HepG2 (cell line): ENCODE results near the gene IRS1. TPM values are rescaled to one million over a fixed set of nuclear protein-coding genes. Genes with fewer than 3 reads are reported as not detected.

Experiments used
- AFF4 ChIP-seq: sonication (generic); formaldehyde crosslinking; IDR thresholded peaks from 2 replicates; pipeline ENCODE4 v1.4.0; 2020; ENCODE audit warnings: missing genetic modification reagents
- ATF1 ChIP-seq: IDR thresholded peaks from 2 replicates; pipeline ENCODE4 v1.6.1; 2016; ENCODE audit warnings: mild to moderate bottlenecking, control low read depth
- ATM ChIP-seq: fragments of 450-650 bp; IDR thresholded peaks from 2 replicates; pipeline ENCODE4 v1.7.1; 2017; ENCODE audit warnings: mild to moderate bottlenecking, borderline replicate concordance
- BRD4 ChIP-seq: sonication (generic); formaldehyde crosslinking; IDR thresholded peaks from 2 replicates; pipeline ENCODE4 v1.4.0; 2020; ENCODE audit warnings: missing genetic modification reagents
- CREM ChIP-seq, 2 experiments: sonication (generic) in 1 of 2; formaldehyde crosslinking in 1 of 2; IDR thresholded peaks; 2 replicates each; pipeline versions ENCODE4 v1.4.0 to v1.6.1; 2016 to 2020; ENCODE audit warnings: antibody characterized with exemption in 1 of 2, mild to moderate bottlenecking in 1 of 2, missing genetic modification reagents in 1 of 2
- EHMT2 ChIP-seq: fragments of 200-600 bp; sonication (generic); IDR thresholded peaks from 2 replicates; pipeline ENCODE4 v1.7.0; 2017; ENCODE audit warnings: antibody characterized with exemption, low read depth, low read length, borderline replicate concordance
- GMEB1 ChIP-seq: sonication (generic); formaldehyde crosslinking; IDR thresholded peaks from 2 replicates; pipeline ENCODE4 v1.5.1; 2020; ENCODE audit warnings: missing genetic modification reagents, mild to moderate bottlenecking, borderline replicate concordance
- PHF8 ChIP-seq: sonication (generic); formaldehyde crosslinking; IDR thresholded peaks from 2 replicates; pipeline ENCODE4 v1.5.0; 2020; ENCODE audit warnings: missing genetic modification reagents
- SKIL ChIP-seq: sonication (generic); formaldehyde crosslinking; IDR thresholded peaks from 2 replicates; pipeline ENCODE4 v1.8.0; 2022; ENCODE audit warnings: missing genetic modification reagents, mild to moderate bottlenecking, moderate library complexity, borderline replicate concordance
- ZBTB2 ChIP-seq: sonication (generic); formaldehyde crosslinking; IDR thresholded peaks from 2 replicates; pipeline ENCODE4 v1.8.0; 2022; ENCODE audit warnings: low read depth, missing genetic modification reagents
- ZBTB7A ChIP-seq: sonication (generic); formaldehyde crosslinking; IDR thresholded peaks from 2 replicates; pipeline ENCODE4 v1.8.0; 2022; ENCODE audit warnings: mild to moderate bottlenecking, missing genetic modification reagents
- ZFAT ChIP-seq: sonication (generic); formaldehyde crosslinking; conservative IDR thresholded peaks from 2 replicates; pipeline ENCODE4 v1.8.1; 2023; ENCODE audit warnings: missing genetic modification reagents, inconsistent platforms
- ZNF333 ChIP-seq: sonication (generic); formaldehyde crosslinking; IDR thresholded peaks from 2 replicates; pipeline ENCODE4 v1.4.0; 2020; ENCODE audit warnings: mild to moderate bottlenecking, missing genetic modification reagents, borderline replicate concordance
- ZNF800 ChIP-seq: sonication (generic); formaldehyde crosslinking; IDR thresholded peaks from 2 replicates; pipeline ENCODE4 v1.4.0; 2020; ENCODE audit warnings: missing genetic modification reagents
- polyA plus RNA-seq, 8 experiments: library from polyadenylated mRNA; depleted of rRNA in 3 of 8; stranded (reverse) in 7 of 8; unstranded in 1 of 8; fragments of >200 nt; fragmentation: Illumina TruSeq in 4 of 8; extraction: Trizol in 4 of 8; gene quantifications; 2 replicates each; pipeline versions ENCODE4 v1.2.1 to v1.2.3, GENCODE V29; 2011 to 2016; ENCODE audit warnings: low read depth in 4 of 8, missing spikeins in 1 of 8, mixed read lengths in 1 of 8; ENCODE audit not compliant: insufficient read depth in 1 of 8
- total RNA-seq, 5 experiments: library from RNA; depleted of rRNA; stranded (reverse); fragments of >200 nt; fragmentation: Illumina TruSeq; extraction: Trizol; gene quantifications; 2 replicates each; pipeline ENCODE4 v1.2.3, GENCODE V29; 2016; ENCODE audit warnings: low read depth in 1 of 5

Gene IRS1
- total and polyA plus RNA-seq, 2 of the 13 experiments (the other 11 are each of a cell fraction or from before 2014, with no cell fraction given) = 8.7 to 9.0 TPM

- peak; percentile 92 for TF ChIP-seq CREM (IDR thresholded peaks at IDR 0.05)
- TF ChIP-seq CREM (CRISPR knock-in tag; IDR thresholded peaks at IDR 0.05) = no peak
- TF ChIP-seq BRD4 (CRISPR knock-in tag) = no peak
- no peak for TF ChIP-seq ZNF333 (CRISPR knock-in tag)
- no peak; the same call in none of the 2 replicates for TF ChIP-seq ATF1
- TF ChIP-seq GMEB1 = no peak
- TF ChIP-seq ZBTB2 = no peak
- TF ChIP-seq EHMT2 = peak; percentile 100
- TF ChIP-seq AFF4 (CRISPR knock-in tag) = no peak
- no peak for TF ChIP-seq SKIL (CRISPR knock-in tag)
- TF ChIP-seq ZNF800 (CRISPR knock-in tag) = peak; percentile 39; the same call in 1 of the 2 replicates
- peak; percentile 52; the same call in 1 of the 2 replicates for TF ChIP-seq PHF8 (CRISPR knock-in tag)
- TF ChIP-seq ZFAT (CRISPR knock-in tag) = no peak
- no peak for TF ChIP-seq ATM
- TF ChIP-seq ZBTB7A (CRISPR knock-in tag) = no peak
These were observed 66.3 kb downstream of the IRS1 start (continued) for GRCh38 chr2:226733189-226733858.
